ENCODE results near the gene CORO2A.
A peak's percentile ranks its signal among the peaks of the same experiment; 100 is the strongest.

CORO2A gene

DNA sequence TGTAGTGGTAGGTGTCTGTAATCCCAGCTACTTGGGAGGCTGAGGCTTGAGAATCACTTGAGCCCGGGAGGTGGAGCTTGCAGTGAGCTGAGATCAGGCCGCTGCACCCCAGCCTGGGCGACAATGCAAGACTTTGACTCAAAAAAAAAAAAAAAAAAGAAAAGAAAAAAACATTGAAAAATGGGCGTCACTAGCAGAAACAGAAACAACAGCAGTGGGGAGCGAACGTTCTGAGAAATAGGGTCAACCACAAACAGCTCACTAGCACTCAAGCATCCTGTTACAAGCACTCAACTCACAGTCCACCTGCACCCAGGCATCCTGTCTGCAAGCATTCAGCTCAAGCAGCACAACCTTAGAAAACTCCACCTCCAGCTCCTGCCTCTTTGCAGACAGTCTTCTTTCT, 90.6 kb downstream of the CORO2A start:
- TF ChIP-seq, protein P1, sequence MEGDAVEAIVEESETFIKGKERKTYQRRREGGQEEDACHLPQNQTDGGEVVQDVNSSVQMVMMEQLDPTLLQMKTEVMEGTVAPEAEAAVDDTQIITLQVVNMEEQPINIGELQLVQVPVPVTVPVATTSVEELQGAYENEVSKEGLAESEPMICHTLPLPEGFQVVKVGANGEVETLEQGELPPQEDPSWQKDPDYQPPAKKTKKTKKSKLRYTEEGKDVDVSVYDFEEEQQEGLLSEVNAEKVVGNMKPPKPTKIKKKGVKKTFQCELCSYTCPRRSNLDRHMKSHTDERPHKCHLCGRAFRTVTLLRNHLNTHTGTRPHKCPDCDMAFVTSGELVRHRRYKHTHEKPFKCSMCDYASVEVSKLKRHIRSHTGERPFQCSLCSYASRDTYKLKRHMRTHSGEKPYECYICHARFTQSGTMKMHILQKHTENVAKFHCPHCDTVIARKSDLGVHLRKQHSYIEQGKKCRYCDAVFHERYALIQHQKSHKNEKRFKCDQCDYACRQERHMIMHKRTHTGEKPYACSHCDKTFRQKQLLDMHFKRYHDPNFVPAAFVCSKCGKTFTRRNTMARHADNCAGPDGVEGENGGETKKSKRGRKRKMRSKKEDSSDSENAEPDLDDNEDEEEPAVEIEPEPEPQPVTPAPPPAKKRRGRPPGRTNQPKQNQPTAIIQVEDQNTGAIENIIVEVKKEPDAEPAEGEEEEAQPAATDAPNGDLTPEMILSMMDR (IDR thresholded peaks at IDR 0.05; ENCODE audit: borderline replicate concordance, insufficient read depth, low read depth, low read length), result no peak
- H3K4me3 ChIP-seq (ENCODE audit: low read depth, low read length), result no peak overlapping the region

DNA sequence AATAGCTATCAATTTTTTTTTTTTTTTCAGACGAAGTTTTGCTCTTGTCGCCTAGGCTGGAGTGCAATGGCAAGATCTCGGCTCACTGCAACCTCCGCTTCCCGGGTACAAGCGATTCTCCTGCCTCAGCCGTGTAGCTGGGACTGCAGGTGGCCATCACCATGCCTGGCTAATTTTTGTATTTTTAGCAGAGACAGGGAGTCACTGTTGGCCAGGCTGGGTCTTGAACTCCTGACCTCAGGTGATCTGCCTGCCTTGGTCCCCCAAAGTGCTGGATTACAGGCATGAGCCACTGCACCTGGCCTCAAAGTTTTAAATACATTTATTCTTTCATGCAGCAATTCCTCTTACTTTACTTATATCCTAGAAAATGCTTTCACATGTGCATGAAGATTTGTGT, 91.0 kb downstream of the CORO2A start:
- TF ChIP-seq, protein P1 (IDR thresholded peaks at IDR 0.05; ENCODE audit: borderline replicate concordance, insufficient read depth, low read depth, low read length), result no peak
- peak overlapping the region; percentile 26 for H3K4me3 ChIP-seq (ENCODE audit: low read depth, low read length)

DNA sequence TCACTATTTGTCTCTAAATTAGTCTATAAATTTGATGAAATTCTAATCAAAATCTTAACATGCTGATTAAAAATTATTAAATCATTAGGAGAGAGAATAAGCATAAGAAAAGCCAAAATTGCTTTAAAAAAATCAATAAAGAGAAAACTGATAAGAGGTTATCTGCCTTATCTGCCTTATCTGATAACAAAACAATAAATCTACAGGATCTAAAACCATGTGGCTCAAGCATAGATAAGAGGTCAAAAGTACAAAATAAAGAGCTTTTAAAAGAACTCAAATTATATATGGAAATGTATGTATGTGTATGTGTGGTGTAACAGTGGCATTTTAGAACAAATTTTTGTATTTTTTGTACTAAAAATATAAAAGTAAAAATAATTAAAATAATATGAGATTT, 92.0 kb downstream of the CORO2A start:
- TF ChIP-seq, protein P1 (IDR thresholded peaks at IDR 0.05; ENCODE audit: borderline replicate concordance, insufficient read depth, low read depth, low read length), result no peak
- H3K4me3 ChIP-seq (ENCODE audit: low read depth, low read length), result no peak overlapping the region

DNA sequence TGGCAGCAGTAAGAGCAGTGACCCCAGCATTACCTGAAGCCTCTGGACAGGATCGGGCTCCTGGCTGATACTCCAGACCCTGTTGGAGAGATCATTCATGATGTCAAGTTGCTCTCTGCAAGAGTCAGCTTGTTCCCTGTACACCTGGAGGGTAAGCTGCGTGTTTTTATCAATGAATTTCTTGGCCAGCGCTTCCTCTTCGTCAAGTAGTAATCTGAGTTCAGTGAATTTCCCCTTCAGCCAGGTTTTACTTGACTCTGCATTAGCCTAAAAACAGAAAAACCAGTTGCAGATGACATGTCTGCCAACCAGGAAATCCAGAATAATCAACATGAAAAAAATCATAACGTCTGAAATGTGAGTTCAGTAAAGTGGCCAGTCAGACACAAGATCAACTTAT, 92.5 kb downstream of the CORO2A start:
- H3K4me3 ChIP-seq (ENCODE audit: low read depth, low read length), result peak overlapping the region; percentile 10
- TF ChIP-seq, protein P1 (IDR thresholded peaks at IDR 0.05; ENCODE audit: borderline replicate concordance, insufficient read depth, low read depth, low read length), result no peak

DNA sequence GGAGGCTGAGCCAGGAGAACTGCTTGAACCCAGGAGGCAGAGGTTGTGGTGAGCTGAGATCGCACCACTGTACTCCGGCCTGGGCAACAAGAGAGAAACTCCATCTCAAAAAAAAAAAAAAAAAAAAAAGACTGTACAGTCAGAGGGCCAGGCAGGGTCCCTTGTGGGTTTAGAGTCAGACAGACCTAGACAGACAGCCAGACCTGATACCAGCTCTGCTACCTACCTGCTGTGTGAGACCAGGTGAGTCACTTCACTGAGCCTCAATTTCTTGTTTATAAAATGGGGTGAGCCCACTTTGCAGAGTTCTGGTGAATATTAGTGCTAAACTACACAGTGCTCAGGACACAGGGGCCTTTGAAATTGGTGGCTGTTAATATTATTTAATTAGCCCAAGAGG, 93.1 kb downstream of the CORO2A start:
- TF ChIP-seq, protein P1 (IDR thresholded peaks at IDR 0.05; ENCODE audit: borderline replicate concordance, insufficient read depth, low read depth, low read length), result no peak
- no peak overlapping the region for H3K4me3 ChIP-seq (ENCODE audit: low read depth, low read length)

DNA sequence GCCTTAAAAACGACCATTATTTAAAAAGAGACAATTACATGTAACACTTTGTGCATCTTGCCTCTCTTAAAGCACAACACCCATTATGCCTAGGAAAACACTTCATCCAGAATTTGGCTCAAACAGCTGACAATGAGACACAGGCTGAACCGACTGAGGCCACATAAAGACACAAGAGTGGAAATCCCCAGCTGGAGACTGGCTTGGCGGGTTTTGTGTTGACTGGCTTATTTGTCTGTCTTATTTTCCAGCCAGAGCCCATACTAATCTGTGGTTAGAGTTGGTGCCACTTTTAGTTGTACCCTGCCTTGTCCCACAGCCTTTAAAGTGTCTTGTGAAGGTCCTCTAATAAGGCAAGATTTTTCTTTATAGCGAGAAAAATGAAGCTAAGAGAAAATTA, 94.6 kb downstream of the CORO2A start:
- no peak overlapping the region for H3K4me3 ChIP-seq (ENCODE audit: low read depth, low read length)
- TF ChIP-seq, protein P1 (IDR thresholded peaks at IDR 0.05; ENCODE audit: borderline replicate concordance, insufficient read depth, low read depth, low read length), result no peak

DNA sequence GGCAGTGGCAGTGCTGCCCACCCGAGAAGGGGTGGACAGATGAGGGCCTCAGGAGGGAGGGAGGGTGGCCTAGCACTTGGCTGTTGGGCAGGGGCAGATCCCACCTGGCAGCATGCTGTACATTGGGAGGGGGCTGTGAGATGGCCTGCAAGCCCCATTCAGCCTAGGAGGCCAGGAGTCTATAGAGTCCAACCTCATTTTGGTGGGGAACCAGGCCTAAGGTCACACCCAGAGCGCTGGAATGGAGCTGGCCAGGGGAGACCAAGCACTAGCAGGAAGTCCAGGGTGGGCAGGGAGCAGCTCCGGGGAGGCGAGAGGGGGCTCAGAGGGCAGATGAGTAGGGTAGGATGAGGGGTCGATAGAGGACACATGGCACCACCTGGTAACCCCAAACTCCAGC, 96.3 kb downstream of the CORO2A start:
- TF ChIP-seq, protein P1 (IDR thresholded peaks at IDR 0.05; ENCODE audit: borderline replicate concordance, insufficient read depth, low read depth, low read length), result no peak

More for the DNA sequence above, 96.3 kb downstream of the CORO2A start:
- no peak overlapping the region for H3K4me3 ChIP-seq (ENCODE audit: low read depth, low read length)

Data from GM12875 (cell line).